GM18907 (cell line): Measurements from ENCODE around the gene CACNB1.

ENCODE experiments used
- ATAC-seq: cut with Tn5 transposase; IDR thresholded peaks from one replicate; pipeline ENCODE4 v1.9.1; 2021; ENCODE audit warnings: mild to moderate bottlenecking, moderate library complexity; ENCODE audit not compliant: unreplicated experiment

The CACNB1 gene

GRCh38 chr17:39204245-39204644 lies 6.8 kb upstream of the CACNB1 start:
- ATAC-seq, result no peak

- no peak for ATAC-seq
Observed at GRCh38 chr17:39200957-39201510, 3.6 kb upstream of the CACNB1 start.

- peak; percentile 55 for ATAC-seq
Observed at GRCh38 chr17:39200070-39200879, 2.8 kb upstream of the CACNB1 start, which contains the start of gene RPL19. TSS of gene RPL19 (plus strand) at chr17:39200283. CDS start at chr17:39200345, 62 bp downstream.

- ATAC-seq, result peak; percentile 57
Observed at GRCh38 chr17:39199820-39200069, 2.3 kb upstream of the CACNB1 start.

- ATAC-seq, result no peak
Observed at GRCh38 chr17:39198186-39198566, 707 bp upstream of the CACNB1 start.

- no peak for ATAC-seq
Observed at GRCh38 chr17:39196808-39197291, 619 bp downstream of the CACNB1 start.

DNA sequence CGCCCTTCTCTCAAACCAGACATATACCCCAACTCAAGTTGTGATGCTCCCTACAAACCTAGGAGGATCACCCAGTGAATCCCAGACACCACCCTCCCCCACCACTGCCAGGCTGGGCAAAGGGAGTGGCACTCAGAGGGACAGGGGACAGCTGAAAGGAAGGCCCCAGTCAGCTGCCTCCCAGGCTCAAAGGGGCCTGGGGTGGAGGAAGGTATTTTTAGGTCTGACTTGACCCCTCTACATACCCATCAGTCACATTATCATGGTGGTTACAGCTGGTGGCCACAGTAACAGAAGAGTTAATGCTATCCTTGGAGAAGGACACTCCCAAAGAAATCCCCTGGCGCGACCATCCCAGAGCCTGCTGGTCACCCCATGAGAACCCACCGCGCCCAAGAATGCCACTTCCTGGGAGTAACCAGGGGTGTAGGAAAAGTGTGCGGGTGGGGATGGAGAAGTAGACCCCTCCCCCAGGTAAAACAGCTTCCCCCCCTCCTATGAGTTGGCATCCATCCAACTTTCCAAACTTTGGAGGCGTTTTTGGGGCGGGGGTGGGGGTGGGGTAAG lies 1.1 kb downstream of the CACNB1 start:
- ATAC-seq, result no peak

DNA sequence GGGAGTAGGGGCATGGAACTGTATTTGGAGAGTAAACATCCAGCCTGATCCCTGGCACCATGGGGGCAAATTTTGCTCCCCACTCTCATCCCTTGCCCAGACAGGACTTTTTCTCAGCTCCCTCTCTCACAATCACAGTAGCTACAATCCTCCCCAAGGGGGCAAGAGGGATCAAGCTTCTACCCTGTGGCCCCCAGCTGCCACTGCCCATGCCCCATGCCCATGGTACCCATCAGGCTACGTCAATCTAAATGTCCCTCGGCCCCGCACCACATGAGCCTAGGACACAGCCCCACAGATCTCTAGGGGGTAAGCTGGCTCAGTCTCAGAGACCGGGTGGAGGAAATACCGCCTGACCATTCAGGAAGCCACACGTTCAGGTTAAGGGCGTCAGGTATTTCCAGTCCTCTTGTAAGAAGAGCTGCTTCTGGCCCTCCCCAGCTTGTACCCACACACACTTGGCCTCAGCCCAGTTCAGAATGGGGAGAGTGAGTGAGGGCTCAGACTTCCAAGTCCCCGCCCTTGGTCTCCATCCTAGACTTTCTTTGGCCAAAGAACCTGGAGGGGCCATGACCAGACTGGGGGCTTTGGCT lies 1.8 kb downstream of the CACNB1 start:
- no peak for ATAC-seq

GRCh38 chr17:39194985-39195524 lies 2.4 kb downstream of the CACNB1 start:
- no peak for ATAC-seq

DNA sequence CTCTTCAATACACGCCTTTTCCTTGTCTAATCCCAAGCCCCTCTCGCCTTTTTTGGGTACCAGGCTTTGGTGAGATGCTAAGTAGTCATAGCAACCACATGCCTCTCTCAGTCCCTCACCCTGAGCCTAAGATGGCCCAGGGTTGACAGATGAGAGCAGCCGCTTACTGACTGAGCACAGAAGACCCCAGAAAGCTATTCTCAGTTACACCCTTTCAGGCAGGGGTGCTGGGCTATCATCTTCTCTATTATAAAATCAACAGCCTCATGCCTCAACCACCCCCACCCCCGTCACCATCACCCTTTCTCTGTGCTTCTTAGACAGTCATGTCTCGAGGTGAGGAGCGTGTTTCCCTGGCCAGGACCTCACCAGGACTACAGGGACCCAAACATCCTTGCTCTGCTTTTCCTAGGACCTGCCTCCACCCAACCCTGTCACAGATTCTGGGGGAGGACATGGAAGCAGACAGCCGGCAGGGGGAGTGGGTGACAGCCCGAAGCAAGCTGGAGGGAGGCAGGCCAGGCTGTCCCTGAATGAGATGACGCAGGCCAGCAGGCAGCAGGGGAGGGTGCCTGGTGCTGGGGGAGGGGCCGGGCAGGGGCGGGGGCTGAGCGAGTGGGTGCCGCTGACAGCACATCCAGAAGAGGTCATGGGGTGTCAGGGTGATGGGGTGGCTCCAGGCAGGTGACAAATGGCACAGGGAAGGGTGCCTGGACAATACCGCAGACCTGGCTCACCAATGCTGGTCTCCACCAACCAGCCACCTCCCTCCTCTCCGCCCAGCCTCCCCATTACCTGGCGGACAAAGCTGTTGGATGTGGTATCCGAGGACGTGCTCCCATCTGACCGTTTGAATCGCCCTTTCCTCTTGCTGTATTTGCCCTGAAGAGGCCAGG lies 3.1 kb downstream of the CACNB1 start:
- ATAC-seq, result no peak

DNA sequence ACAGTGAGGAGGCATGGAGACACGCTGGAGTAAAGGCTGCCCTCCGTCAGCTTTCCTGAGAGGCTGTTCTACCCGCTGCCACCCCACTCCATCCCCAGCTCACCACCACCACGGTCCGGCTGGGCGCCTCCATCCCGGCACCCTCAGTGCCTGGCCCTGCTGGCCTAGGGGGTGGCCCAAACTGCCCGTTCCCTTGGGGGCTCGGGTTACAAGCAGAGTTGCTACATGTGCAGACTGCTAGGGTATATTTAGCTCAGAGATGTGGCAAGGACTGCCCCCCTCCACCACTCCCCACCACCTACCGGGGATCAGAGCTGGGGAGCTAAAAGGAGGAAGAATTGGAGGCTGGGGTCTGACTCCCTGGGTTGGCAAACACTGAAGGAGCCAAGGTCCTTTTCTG lies 4.1 kb downstream of the CACNB1 start:
- ATAC-seq, result no peak

DNA sequence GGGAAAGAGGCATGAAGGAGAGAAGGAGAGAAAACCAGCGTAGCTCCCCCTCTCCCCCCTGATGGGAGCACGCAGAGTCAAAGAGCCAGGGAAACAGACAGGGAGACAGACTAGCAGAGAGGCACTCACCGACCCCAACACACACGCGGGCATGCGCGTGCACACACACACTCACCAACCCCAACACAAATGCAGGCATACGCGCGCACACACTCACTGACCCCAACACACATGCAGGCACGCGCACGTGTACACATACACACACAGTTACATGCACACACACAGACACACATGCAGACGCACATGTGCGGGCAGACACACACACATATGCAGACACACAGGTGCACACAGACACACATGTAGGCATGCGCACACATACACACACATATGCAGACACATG lies 4.6 kb downstream of the CACNB1 start:
- no peak for ATAC-seq

DNA sequence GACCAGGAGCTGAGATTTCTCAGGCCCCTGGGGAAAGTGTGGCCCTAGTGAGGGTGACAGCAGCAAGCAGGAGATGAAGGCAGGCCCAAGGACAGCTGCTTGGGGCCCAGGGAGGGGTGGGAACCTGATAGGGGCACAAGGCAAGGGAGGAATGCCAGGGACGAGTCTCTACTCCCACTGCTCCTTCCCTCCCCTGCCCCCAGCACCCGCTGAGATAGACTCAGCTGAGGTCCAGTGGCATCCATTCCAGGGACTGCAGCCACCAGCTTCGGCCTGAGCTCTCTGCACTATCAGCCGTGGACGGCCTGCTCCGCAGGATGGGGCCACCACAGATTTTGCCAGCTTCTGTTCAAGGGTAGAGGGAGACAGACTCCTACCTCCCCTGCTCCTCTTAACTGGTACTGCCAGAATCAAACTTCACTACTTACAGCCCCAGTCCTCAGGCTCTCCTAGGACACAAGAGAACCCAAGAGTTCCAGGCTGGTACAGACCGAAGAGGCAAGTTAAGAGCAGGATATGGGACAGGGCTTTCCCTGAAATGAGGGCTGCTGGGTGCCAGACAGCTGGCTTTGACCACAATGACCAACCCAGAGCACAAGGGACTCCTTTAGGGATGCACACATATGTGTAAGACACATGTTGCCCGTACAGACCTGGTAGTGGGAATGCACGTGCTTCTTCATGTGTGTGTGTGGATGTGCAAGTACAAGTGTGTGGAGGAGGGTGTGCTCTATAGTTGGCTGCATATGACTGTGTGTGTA lies 5.5 kb downstream of the CACNB1 start:
- ATAC-seq, result no peak

DNA sequence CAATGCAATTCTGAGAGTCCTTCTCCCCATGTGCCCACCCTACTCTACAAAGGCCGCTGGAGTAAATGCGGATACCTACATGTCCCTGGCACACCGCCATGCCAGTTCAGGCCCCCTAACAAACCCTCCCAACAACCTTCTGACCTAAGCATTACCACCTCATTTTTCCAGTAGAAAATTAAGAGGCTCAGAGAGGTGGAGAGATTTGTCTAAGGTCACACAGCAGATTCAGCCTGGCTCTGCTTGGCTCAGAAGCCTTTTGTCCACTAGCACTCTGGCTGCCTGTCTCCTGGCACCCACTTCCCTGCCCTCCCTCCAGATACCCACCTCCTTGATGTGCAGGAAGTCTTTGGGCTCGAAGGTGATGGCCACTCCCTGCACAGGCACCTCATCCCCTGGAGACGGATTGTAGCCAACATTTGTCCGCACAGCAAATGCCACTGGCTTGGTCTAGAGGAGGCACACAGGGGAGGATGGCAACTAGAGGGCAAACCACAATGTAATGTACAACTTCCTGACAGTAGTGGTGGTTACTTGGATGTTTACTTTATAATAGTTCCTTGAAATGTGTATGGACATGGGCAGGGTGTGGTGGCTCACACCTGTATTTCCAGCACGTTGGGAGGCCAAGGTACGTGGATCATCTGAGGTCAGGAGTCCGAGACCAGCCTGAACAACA lies 10.2 kb downstream of the CACNB1 start:
- no peak for ATAC-seq

- ATAC-seq, result no peak
Observed at GRCh38 chr17:39186481-39187002, 10.9 kb downstream of the CACNB1 start.

DNA sequence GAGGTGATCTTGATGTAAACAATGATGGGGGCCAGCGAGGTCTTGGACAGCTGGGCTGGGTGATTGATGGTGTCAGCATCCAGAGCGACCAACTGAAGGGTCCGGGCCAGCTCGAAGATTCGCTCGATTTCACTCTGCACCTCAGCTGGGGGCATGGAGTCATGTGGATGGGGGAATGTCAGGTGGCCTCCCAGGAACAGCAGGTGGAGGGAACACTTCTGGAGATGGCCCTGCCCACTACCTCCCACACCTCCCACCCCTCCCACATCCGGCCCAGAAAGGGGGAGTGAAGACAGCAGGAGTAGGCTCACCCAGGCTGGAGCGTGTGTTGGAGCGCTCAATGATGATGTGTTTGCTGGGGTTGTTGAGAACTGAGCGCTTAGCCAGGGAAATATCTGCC lies 13.7 kb downstream of the CACNB1 start:
- no peak for ATAC-seq

DNA sequence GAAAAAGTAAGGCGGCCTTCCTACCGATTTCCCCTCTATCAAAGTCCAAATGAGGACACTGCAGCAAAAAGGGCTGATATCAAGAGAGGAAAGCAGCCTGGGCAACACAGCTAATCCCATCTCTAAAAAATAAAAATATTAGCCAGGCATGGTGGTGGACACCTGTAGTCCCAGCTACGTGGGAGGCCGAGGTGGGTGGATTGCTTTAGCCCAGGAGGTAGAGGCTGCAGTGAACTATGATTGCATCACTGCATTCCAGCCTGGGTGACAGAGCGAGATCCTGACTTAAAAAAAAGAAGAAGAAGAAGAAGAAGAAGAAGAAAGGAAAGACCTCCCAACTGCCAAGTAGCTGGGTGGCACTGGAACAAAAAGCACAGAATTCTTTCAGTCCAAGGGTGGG lies 14.4 kb downstream of the CACNB1 start:
- no peak for ATAC-seq

DNA sequence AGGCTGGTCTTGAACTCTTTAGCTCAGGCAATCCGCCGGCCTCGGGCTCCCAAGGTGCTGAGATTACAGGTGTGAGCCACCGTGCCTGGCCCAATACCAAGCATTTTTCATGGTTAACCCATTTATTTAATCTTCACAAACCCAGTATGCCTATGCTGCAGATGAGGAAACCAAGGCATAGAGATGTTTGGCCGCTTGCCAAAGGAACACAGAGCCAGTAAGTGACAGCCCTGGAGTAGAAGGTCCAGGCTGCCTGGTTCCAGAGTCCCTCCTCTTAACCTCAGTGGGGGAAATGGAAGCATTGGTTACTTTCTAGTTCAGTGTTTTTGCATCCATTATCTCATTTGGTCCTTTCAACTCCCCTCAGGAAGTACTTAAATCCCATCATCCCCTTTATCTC lies 16.2 kb downstream of the CACNB1 start:
- no peak for ATAC-seq

GRCh38 chr17:39178536-39178935 lies 18.9 kb downstream of the CACNB1 start:
- no peak for ATAC-seq
